ENCODE measurements around the gene BMAL1. TPM values are rescaled to one million over a fixed set of nuclear protein-coding genes. Genes with fewer than 3 reads are reported as not detected.

Gene BMAL1
- total RNA-seq, 1 donor from 2014 or later = 43.6 TPM

Other genes with a start within 250 kb of the BMAL1 start
- 23.2 TPM for gene BTBD10, start 185.4 kb downstream of the BMAL1 start, total RNA-seq
- gene PTH, start 218.2 kb downstream of the BMAL1 start, total RNA-seq = not detected

All from mesenteric fat pad (tissue), 1 donor.